GM08714 (cell line): ENCODE results near the gene PIP5K1B.

Source experiments
- H3K4me3 ChIP-seq: fragments of 200-500 bp; sonication (Bioruptor generic); 2 replicates; pipeline ENCODE4 v1.5.1; 2014; ENCODE audit warnings: mild to moderate bottlenecking, low read length, inconsistent platforms
- ZNF274 ChIP-seq: IDR thresholded peaks from 2 replicates; pipeline ENCODE4 v1.6.1; 2012; ENCODE audit warnings: mild to moderate bottlenecking, low read depth, low read length

PIP5K1B gene

GRCh38 chr9:68947842-68948569, 243.0 kb downstream of the PIP5K1B start:
- TF ChIP-seq ZNF274: no peak
- no peak overlapping the region for H3K4me3 ChIP-seq

GRCh38 chr9:68949271-68950000, 244.4 kb downstream of the PIP5K1B start:
- TF ChIP-seq ZNF274: no peak
- no peak overlapping the region for H3K4me3 ChIP-seq

- no peak overlapping the region for H3K4me3 ChIP-seq
- TF ChIP-seq ZNF274: no peak
These were observed 245.1 kb downstream of the PIP5K1B start for GRCh38 chr9:68950188-68950587.

GRCh38 chr9:68950689-68951088, 245.6 kb downstream of the PIP5K1B start:
- TF ChIP-seq ZNF274: no peak
- H3K4me3 ChIP-seq: no peak overlapping the region

- H3K4me3 ChIP-seq: no peak overlapping the region
- TF ChIP-seq ZNF274: no peak
These were observed 247.0 kb downstream of the PIP5K1B start for GRCh38 chr9:68951879-68952659.

- no peak overlapping the region for H3K4me3 ChIP-seq
- no peak for TF ChIP-seq ZNF274
These were observed 248.7 kb downstream of the PIP5K1B start for GRCh38 chr9:68953771-68954170.

- H3K4me3 ChIP-seq: no peak overlapping the region; the same call in 1 of the 2 replicates
- TF ChIP-seq ZNF274: no peak
These were observed 250.3 kb downstream of the PIP5K1B start for GRCh38 chr9:68955330-68955729.

GRCh38 chr9:68957479-68957878, 252.4 kb downstream of the PIP5K1B start:
- no peak overlapping the region for H3K4me3 ChIP-seq
- no peak for TF ChIP-seq ZNF274

- no peak for TF ChIP-seq ZNF274
- peak overlapping the region; percentile 39; the same call in 1 of the 2 replicates for H3K4me3 ChIP-seq
These were observed 256.5 kb downstream of the PIP5K1B start for GRCh38 chr9:68961587-68961986.

GRCh38 chr9:68963416-68963815, 258.4 kb downstream of the PIP5K1B start:
- H3K4me3 ChIP-seq: no peak overlapping the region
- TF ChIP-seq ZNF274: no peak

- TF ChIP-seq ZNF274: no peak
- H3K4me3 ChIP-seq: no peak overlapping the region
These were observed 259.1 kb downstream of the PIP5K1B start for GRCh38 chr9:68964102-68964541.

- H3K4me3 ChIP-seq: no peak overlapping the region
- no peak for TF ChIP-seq ZNF274
These were observed 259.7 kb downstream of the PIP5K1B start for GRCh38 chr9:68964765-68965164.

- H3K4me3 ChIP-seq: no peak overlapping the region
- TF ChIP-seq ZNF274: no peak
These were observed 261.5 kb downstream of the PIP5K1B start for GRCh38 chr9:68966496-68966944.

GRCh38 chr9:68967800-68968199, 262.8 kb downstream of the PIP5K1B start:
- TF ChIP-seq ZNF274: no peak
- H3K4me3 ChIP-seq: no peak overlapping the region
